MCF 10A (cell line): ENCODE data around the gene PLD1. TPM values are rescaled to one million over a fixed set of nuclear protein-coding genes. Genes with fewer than 3 reads are reported as not detected.

ENCODE experiments used
- BruUV-seq: library from RNA; stranded (reverse); fragments of 400-500 nt; replicated peaks from 2 replicates; lab custom pipeline; 2021; lab: Mats Ljungman, UMichigan
- CTCF ChIA-PET: fragments of 300-600 bp; sonication (Branson Sonifier 250); formaldehyde crosslinking; extraction: SDS; loops from one replicate; lab custom pipeline; 2021; ENCODE audit warnings: antibody characterized with exemption, inconsistent platforms; lab: Yijun Ruan, JAX
- POLR2A ChIA-PET: fragments of 300-600, 350-650 bp; sonication (Branson Sonifier 250); formaldehyde crosslinking; extraction: SDS; loops from one replicate; lab custom pipeline; 2020; ENCODE audit warnings: antibody characterized with exemption, inconsistent platforms; lab: Yijun Ruan, JAX
- DNase-seq: peaks from one replicate; pipeline ENCODE4 v3.0.0-alpha.2; 2018; ENCODE audit not compliant: unreplicated experiment
- H3K27ac Mint-ChIP-seq: one replicate; pipeline ENCODE4 v1.8.0; 2022; ENCODE audit warnings: mild to moderate bottlenecking, low read depth, mixed read lengths; ENCODE audit not compliant: unreplicated experiment
- H3K27me3 Mint-ChIP-seq: one replicate; pipeline ENCODE4 v1.8.0; 2022; ENCODE audit warnings: mixed read lengths; ENCODE audit not compliant: insufficient read depth, unreplicated experiment
- H3K36me3 Mint-ChIP-seq: one replicate; pipeline ENCODE4 v1.8.0; 2022; ENCODE audit warnings: mild to moderate bottlenecking, moderate library complexity, mixed read lengths; ENCODE audit not compliant: insufficient read depth, unreplicated experiment
- H3K4me1 Mint-ChIP-seq: one replicate; pipeline ENCODE4 v1.8.0; 2022; ENCODE audit warnings: mixed read lengths; ENCODE audit not compliant: insufficient read depth, unreplicated experiment
- H3K4me3 Mint-ChIP-seq: one replicate; pipeline ENCODE4 v1.8.0; 2022; ENCODE audit warnings: mild to moderate bottlenecking, moderate library complexity, mixed read lengths; ENCODE audit not compliant: unreplicated experiment
- H3K9me3 Mint-ChIP-seq: one replicate; pipeline ENCODE4 v1.8.0; 2022; ENCODE audit warnings: mixed read lengths; ENCODE audit not compliant: unreplicated experiment
- intact Hi-C: fragments of 100-400 bp; cut with micrococcal nuclease; formaldehyde crosslinking; loops from 2 replicates; pipeline ENCODE4 v1.14.1; 2022
- total RNA-seq: library from RNA; stranded (reverse); gene quantifications from 2 replicates; pipeline ENCODE4 v1.2.3, GENCODE V29; 2022
- TF ChIP-seq, protein P1 (sequence below): fragments of 200-600 bp; IDR thresholded peaks from one replicate; pipeline ENCODE4 v1.8.0; 2022; ENCODE audit warnings: antibody characterized with exemption, mild to moderate bottlenecking; ENCODE audit not compliant: unreplicated experiment

Gene PLD1
- total RNA-seq, 1 experiment from 2014 or later: 8.0 TPM

DNA sequence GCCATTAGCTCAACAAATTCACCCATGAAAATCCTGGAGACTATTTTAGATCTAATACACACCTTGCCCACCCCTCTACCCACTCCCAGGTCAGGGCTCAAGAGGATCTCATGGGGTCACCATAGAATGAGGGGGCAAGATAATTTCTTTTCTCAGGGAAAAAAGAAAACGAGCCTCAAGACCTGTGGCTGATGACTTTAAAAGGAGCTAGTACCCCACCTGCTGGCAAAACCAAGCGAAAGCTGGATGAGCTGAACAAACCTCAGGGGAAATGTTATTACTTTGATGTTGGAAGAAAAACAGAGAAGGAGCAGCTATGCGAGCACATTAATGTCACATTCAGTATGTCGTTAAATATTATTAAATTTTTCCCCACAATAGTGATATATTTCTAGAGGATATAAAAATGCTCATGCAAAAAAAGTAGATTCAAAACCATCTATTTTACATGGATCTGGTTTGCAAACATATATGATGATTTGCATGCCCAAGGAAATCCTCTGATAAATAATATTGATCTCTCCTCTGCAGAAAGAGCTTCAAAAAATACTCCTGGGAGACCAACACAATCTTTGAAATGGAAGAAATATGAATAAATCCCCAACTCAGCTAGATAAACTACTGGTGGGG is 37.7 kb downstream of the PLD1 start:
- Mint-ChIP-seq H3K9me3 (no peaks in the 10 kb centered on the region), H3K4me1 (peaks cover 25% of the 10 kb centered on the region), H3K4me3 (no peak overlapping the region), H3K27ac (no peak overlapping the region), H3K36me3 (no peaks in the 10 kb centered on the region), H3K27me3 (no peaks in the 10 kb centered on the region)
- CTCF ChIA-PET: interaction anchor here (0.5 to 6.5 kb wide), 77 partner anchors 9 to 901 kb away, joined by 3 to 130 read pairs (median 5); partner anchors contain the start of gene PLD1
- TF ChIP-seq, protein P1, sequence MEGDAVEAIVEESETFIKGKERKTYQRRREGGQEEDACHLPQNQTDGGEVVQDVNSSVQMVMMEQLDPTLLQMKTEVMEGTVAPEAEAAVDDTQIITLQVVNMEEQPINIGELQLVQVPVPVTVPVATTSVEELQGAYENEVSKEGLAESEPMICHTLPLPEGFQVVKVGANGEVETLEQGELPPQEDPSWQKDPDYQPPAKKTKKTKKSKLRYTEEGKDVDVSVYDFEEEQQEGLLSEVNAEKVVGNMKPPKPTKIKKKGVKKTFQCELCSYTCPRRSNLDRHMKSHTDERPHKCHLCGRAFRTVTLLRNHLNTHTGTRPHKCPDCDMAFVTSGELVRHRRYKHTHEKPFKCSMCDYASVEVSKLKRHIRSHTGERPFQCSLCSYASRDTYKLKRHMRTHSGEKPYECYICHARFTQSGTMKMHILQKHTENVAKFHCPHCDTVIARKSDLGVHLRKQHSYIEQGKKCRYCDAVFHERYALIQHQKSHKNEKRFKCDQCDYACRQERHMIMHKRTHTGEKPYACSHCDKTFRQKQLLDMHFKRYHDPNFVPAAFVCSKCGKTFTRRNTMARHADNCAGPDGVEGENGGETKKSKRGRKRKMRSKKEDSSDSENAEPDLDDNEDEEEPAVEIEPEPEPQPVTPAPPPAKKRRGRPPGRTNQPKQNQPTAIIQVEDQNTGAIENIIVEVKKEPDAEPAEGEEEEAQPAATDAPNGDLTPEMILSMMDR: peak; percentile 70
- POLR2A ChIA-PET: interaction anchor here (0.6 to 3.6 kb wide), 29 partner anchors 8 to 1975 kb away, joined by 3 to 38 read pairs (median 6); partner anchors contain the start of genes FNDC3B and PLD1
- intact Hi-C loops: loop anchor here (1.0 to 10.0 kb wide), 6 partner anchors 38 to 810 kb away; partner anchors contain the start of gene PLD1
- no TSS peak for BruUV-seq
- DNase-seq: peak; percentile 78

- DNase-seq: peak; percentile 91
- no peaks in the 10 kb centered on the region for H3K9me3 Mint-ChIP-seq
- TF ChIP-seq, protein P1: no peak
- peak overlapping the region; percentile 85 for H3K27ac Mint-ChIP-seq
- H3K27me3 Mint-ChIP-seq: no peaks in the 10 kb centered on the region
- CTCF ChIA-PET: interaction anchor here (0.6 to 6.5 kb wide), 33 partner anchors 8 to 899 kb away, joined by 3 to 130 read pairs (median 8); no protein-coding TSS in a partner anchor
- POLR2A ChIA-PET: interaction anchor here (0.6 to 3.6 kb wide), 23 partner anchors 8 to 653 kb away, joined by 3 to 38 read pairs (median 7); partner anchors contain the start of gene PLD1
- BruUV-seq: TSS peak; percentile 64
- peak overlapping the region; percentile 83 for H3K4me3 Mint-ChIP-seq
- no peaks in the 10 kb centered on the region for H3K36me3 Mint-ChIP-seq
- intact Hi-C loops: loop anchor here (10.0 kb wide), 1 partner anchor 716 kb away; no protein-coding TSS in a partner anchor
- peaks cover 17% of the 10 kb centered on the region for H3K4me1 Mint-ChIP-seq
These were observed 39.3 kb downstream of the PLD1 start for GRCh38 chr3:171770689-171771620.

DNA sequence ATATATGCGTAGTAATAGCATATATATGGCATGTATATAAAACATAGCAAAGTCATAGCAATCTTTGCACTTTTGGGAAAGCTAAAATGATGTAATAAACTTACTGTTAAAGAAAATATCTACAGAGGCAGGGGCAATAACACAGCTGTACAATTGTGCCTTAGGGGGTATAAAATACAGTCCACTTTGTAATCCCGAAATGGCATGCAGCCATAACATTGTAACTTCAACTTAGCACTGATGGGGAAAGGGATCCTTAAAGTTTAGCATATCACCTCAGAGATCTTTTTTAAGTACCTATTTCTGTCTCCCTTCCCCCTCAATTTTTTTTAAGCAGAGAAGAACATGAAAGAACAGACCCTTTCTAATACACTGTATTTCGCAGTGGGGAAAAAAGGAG is 40.8 kb downstream of the PLD1 start:
- BruUV-seq: no TSS peak

More for the DNA sequence above, 40.8 kb downstream of the PLD1 start:
- ChIA-PET POLR2A (interaction anchor here (0.7 to 0.9 kb wide), 2 partner anchors 14 to 819 kb away, joined by 3 read pairs; no protein-coding TSS in a partner anchor), CTCF (interaction anchor here (1.1 to 1.8 kb wide), 3 partner anchors 15 to 122 kb away, joined by 3 to 7 read pairs (median 4); no protein-coding TSS in a partner anchor)
- Mint-ChIP-seq H3K27ac (no peak overlapping the region), H3K4me3 (no peak overlapping the region), H3K36me3 (no peaks in the 10 kb centered on the region), H3K27me3 (no peaks in the 10 kb centered on the region), H3K4me1 (peaks cover 24% of the 10 kb centered on the region), H3K9me3 (no peaks in the 10 kb centered on the region)
- TF ChIP-seq, protein P1: no peak
- intact Hi-C loops: no loop called here
- no peak for DNase-seq
